SK-N-SH treated with all-trans-retinoic acid at 6 μM for 48 hours (cell line): ENCODE data around the gene SYNPO2.

Source experiments
- CREB5 ChIP-seq: fragments of 250-450 bp; sonication (Bioruptor Pico); IDR thresholded peaks from 2 replicates; pipeline ENCODE4 v1.5.1; 2020; ENCODE audit warnings: low read depth, mild to moderate bottlenecking, moderate library complexity
- CSDC2 ChIP-seq: fragments of 250-450 bp; sonication (Bioruptor Pico); IDR thresholded peaks from 2 replicates; pipeline ENCODE4 v1.5.0; 2020; ENCODE audit warnings: mild to moderate bottlenecking, moderate library complexity
- ESRRG ChIP-seq: fragments of 250-450 bp; sonication (Bioruptor Pico); IDR thresholded peaks from 2 replicates; pipeline ENCODE4 v1.6.1; 2021; ENCODE audit warnings: mild to moderate bottlenecking
- GLIS3 ChIP-seq: fragments of 250-450 bp; sonication (Bioruptor Pico); IDR thresholded peaks from 2 replicates; pipeline ENCODE4 v1.5.0; 2020; ENCODE audit warnings: mild to moderate bottlenecking, moderate library complexity
- ISL1 ChIP-seq: fragments of 250-450 bp; sonication (Bioruptor Pico); IDR thresholded peaks from 2 replicates; pipeline ENCODE4 v2.1.2; 2022; ENCODE audit warnings: mild to moderate bottlenecking, moderate library complexity
- PATZ1 ChIP-seq: fragments of 250-450 bp; sonication (Bioruptor Pico); IDR thresholded peaks from 2 replicates; pipeline ENCODE4 v1.8.0; 2020; ENCODE audit warnings: mild to moderate bottlenecking, moderate library complexity, borderline replicate concordance
- PPARA ChIP-seq: fragments of 250-450 bp; sonication (Bioruptor Pico); IDR thresholded peaks from 2 replicates; pipeline ENCODE4 v1.5.0; 2020; ENCODE audit warnings: mild to moderate bottlenecking, borderline replicate concordance
- RARB ChIP-seq: fragments of 250-450 bp; sonication (Bioruptor Pico); IDR thresholded peaks from 2 replicates; pipeline ENCODE4 v1.8.0; 2021; ENCODE audit warnings: mild to moderate bottlenecking, moderate library complexity
- TSHZ2 ChIP-seq: fragments of 250-450 bp; sonication (Bioruptor Pico); IDR thresholded peaks from 2 replicates; pipeline ENCODE4 v1.5.0; 2020; ENCODE audit warnings: mild to moderate bottlenecking, moderate library complexity
- ZC3H10 ChIP-seq: fragments of 250-450 bp; sonication (Bioruptor Pico); IDR thresholded peaks from 2 replicates; pipeline ENCODE4 v1.5.1; 2021; ENCODE audit warnings: mild to moderate bottlenecking, moderate library complexity
- ZFP3 ChIP-seq: fragments of 250-450 bp; sonication (Bioruptor Pico); IDR thresholded peaks from 2 replicates; pipeline ENCODE4 v1.5.0; 2020; ENCODE audit warnings: mild to moderate bottlenecking, moderate library complexity
- ZFP30 ChIP-seq: fragments of 450-650 bp; formaldehyde crosslinking; IDR thresholded peaks from 2 replicates; pipeline ENCODE4 v1.5.0; 2022; ENCODE audit warnings: mild to moderate bottlenecking, moderate library complexity
- ZNF565 ChIP-seq: fragments of 450-650 bp; formaldehyde crosslinking; conservative IDR thresholded peaks from 2 replicates; pipeline ENCODE4 v1.5.0; 2020; ENCODE audit warnings: low read depth, mild to moderate bottlenecking, moderate library complexity
- ZNF70 ChIP-seq: fragments of 450-650 bp; formaldehyde crosslinking; IDR thresholded peaks from 2 replicates; pipeline ENCODE4 v1.5.0; 2020; ENCODE audit warnings: mild to moderate bottlenecking, moderate library complexity

GRCh38 chr4:118981839-118982381 lies 93.3 kb downstream of the SYNPO2 start:
- TF ChIP-seq PPARA (CRISPR knock-in tag) (no peak), PATZ1 (CRISPR knock-in tag) (no peak), ESRRG (CRISPR knock-in tag) (no peak), ZC3H10 (CRISPR knock-in tag) (no peak), RARB (CRISPR knock-in tag) (no peak), CSDC2 (CRISPR knock-in tag) (no peak), GLIS3 (CRISPR knock-in tag) (no peak), TSHZ2 (no peak), ZNF565 (CRISPR knock-in tag) (no peak), ZFP3 (CRISPR knock-in tag) (no peak), ZFP30 (CRISPR knock-in tag) (no peak), ZNF70 (no peak), CREB5 (CRISPR knock-in tag) (no peak), ISL1 (CRISPR knock-in tag) (no peak)
